ENCODE results near the gene ZNF276. TPM values are rescaled to one million over a fixed set of nuclear protein-coding genes. Genes with fewer than 3 reads are reported as not detected.
A peak's percentile ranks its signal among the peaks of the same experiment; 100 is the strongest.
"Not testable (repeated sequence)": the region's sequence is repeated elsewhere in the genome, so short reads cannot be mapped to it uniquely, and the experiment has no call there.

The ZNF276 gene
- polyA plus RNA-seq, 6 donors from 2014 or later, result 0.22 to 32.6 (median 8.3) TPM

- DNase-seq (no peak), ATAC-seq (ENCODE audit: low read depth in 2 of 2) (no peak)
- Mint-ChIP-seq H3K9me3 (no peaks in the 10 kb centered on the region), H3K27me3 (no peaks in the 10 kb centered on the region), H3K4me3 (no peak overlapping the region), H3K4me1 (no peaks in the 10 kb centered on the region), H3K27ac (peak overlapping the region in 1 of 6 donors; percentile 37), H3K36me3 (no peaks in the 10 kb centered on the region)
Measured at GRCh38 chr16:89775223-89775622, 53.9 kb downstream of the ZNF276 start.

GRCh38 chr16:89778211-89778610 lies 56.9 kb downstream of the ZNF276 start:
- not testable (repeated sequence) for H3K9me3 Mint-ChIP-seq; H3K36me3 Mint-ChIP-seq; ATAC-seq (ENCODE audit: low read depth in 2 of 2); H3K4me3 Mint-ChIP-seq; H3K27ac Mint-ChIP-seq; H3K27me3 Mint-ChIP-seq; DNase-seq; H3K4me1 Mint-ChIP-seq

GRCh38 chr16:89779231-89779908 lies 58.0 kb downstream of the ZNF276 start:
- Mint-ChIP-seq H3K27ac (peak overlapping the region in 1 of 6 donors; percentile 22), H3K4me1 (no peaks in the 10 kb centered on the region), H3K36me3 (peaks cover 0 to under 1% of the 10 kb centered on the region in 2 donors), H3K27me3 (no peaks in the 10 kb centered on the region), H3K4me3 (no peak overlapping the region), H3K9me3 (no peaks in the 10 kb centered on the region)
- ATAC-seq (ENCODE audit: low read depth in 2 of 2) (no peak), DNase-seq (no peak)

GRCh38 chr16:89779909-89780305 lies 58.6 kb downstream of the ZNF276 start:
- H3K4me1 Mint-ChIP-seq, result no peaks in the 10 kb centered on the region
- DNase-seq (no peak), ATAC-seq (ENCODE audit: low read depth in 2 of 2) (no peak)
- no peaks in the 10 kb centered on the region for H3K27me3 Mint-ChIP-seq
- no peak overlapping the region for H3K4me3 Mint-ChIP-seq
- no peaks in the 10 kb centered on the region for H3K9me3 Mint-ChIP-seq
- peak overlapping the region in 1 of 6 donors; percentile 82 for H3K27ac Mint-ChIP-seq
- peaks cover 0 to 5% of the 10 kb centered on the region in 2 donors for H3K36me3 Mint-ChIP-seq

GRCh38 chr16:89782489-89782888 lies 61.2 kb downstream of the ZNF276 start:
- H3K4me1 Mint-ChIP-seq, result peaks cover 0 to 3% (median 0%) of the 10 kb centered on the region in 3 donors
- ATAC-seq (ENCODE audit: low read depth in 2 of 2), result no peak
- no peaks in the 10 kb centered on the region for H3K9me3 Mint-ChIP-seq

GRCh38 chr16:89783952-89784351 lies 62.6 kb downstream of the ZNF276 start:
- H3K4me1 Mint-ChIP-seq, result not testable (repeated sequence)

More at GRCh38 chr16:89782489-89782888, 61.2 kb downstream of the ZNF276 start:
- Mint-ChIP-seq H3K36me3 (peaks cover 0 to 5% of the 10 kb centered on the region in 2 donors), H3K4me3 (peak overlapping the region in 1 of 8 donors; percentile 47), H3K27me3 (no peaks in the 10 kb centered on the region), H3K27ac (peak overlapping the region in 1 of 6 donors; percentile 79)
- DNase-seq, result no peak

GRCh38 chr16:89784406-89784805 lies 63.1 kb downstream of the ZNF276 start:
- DNase-seq (no peak), ATAC-seq (ENCODE audit: low read depth in 2 of 2) (no peak)
- Mint-ChIP-seq H3K27me3 (no peaks in the 10 kb centered on the region), H3K4me3 (no peak overlapping the region), H3K9me3 (no peaks in the 10 kb centered on the region), H3K4me1 (peaks cover 0 to 3% (median 0%) of the 10 kb centered on the region in 3 donors), H3K27ac (no peak overlapping the region), H3K36me3 (peaks cover 0 to 5% of the 10 kb centered on the region in 2 donors)

More at GRCh38 chr16:89783952-89784351, 62.6 kb downstream of the ZNF276 start:
- H3K4me3 Mint-ChIP-seq; H3K27me3 Mint-ChIP-seq; H3K27ac Mint-ChIP-seq; H3K36me3 Mint-ChIP-seq; H3K9me3 Mint-ChIP-seq; DNase-seq; ATAC-seq (ENCODE audit: low read depth in 2 of 2): not testable (repeated sequence)

GRCh38 chr16:89785523-89786155 lies 64.3 kb downstream of the ZNF276 start:
- H3K9me3 Mint-ChIP-seq, result no peaks in the 10 kb centered on the region
- no peak for ATAC-seq (ENCODE audit: low read depth in 2 of 2)
- H3K36me3 Mint-ChIP-seq, result peaks cover 0 to 5% of the 10 kb centered on the region in 2 donors
- H3K27ac Mint-ChIP-seq, result peak overlapping the region in 2 of 6 donors; percentile 11 to 49
- no peak overlapping the region for H3K4me3 Mint-ChIP-seq
- DNase-seq, result no peak
- H3K27me3 Mint-ChIP-seq, result no peaks in the 10 kb centered on the region
- peaks cover 0 to 3% (median 0%) of the 10 kb centered on the region in 3 donors for H3K4me1 Mint-ChIP-seq

GRCh38 chr16:89786474-89787364 lies 65.4 kb downstream of the ZNF276 start:
- DNase-seq (no peak), ATAC-seq (ENCODE audit: low read depth in 2 of 2) (no peak)
- H3K9me3 Mint-ChIP-seq, result no peaks in the 10 kb centered on the region
- H3K36me3 Mint-ChIP-seq, result peaks cover 0 to 5% of the 10 kb centered on the region in 2 donors
- no peaks in the 10 kb centered on the region for H3K27me3 Mint-ChIP-seq
- H3K27ac Mint-ChIP-seq, result no peak overlapping the region
- peaks cover 0 to 3% (median 0%) of the 10 kb centered on the region in 3 donors for H3K4me1 Mint-ChIP-seq
- no peak overlapping the region for H3K4me3 Mint-ChIP-seq

GRCh38 chr16:89787365-89787805 lies 66.0 kb downstream of the ZNF276 start:
- Mint-ChIP-seq H3K9me3 (no peaks in the 10 kb centered on the region), H3K4me1 (peaks cover 0 to 4% (median 3%) of the 10 kb centered on the region in 3 donors), H3K36me3 (peaks cover 0 to 5% of the 10 kb centered on the region in 2 donors), H3K4me3 (peak overlapping the region in 1 of 8 donors; percentile 30), H3K27ac (no peak overlapping the region), H3K27me3 (no peaks in the 10 kb centered on the region)
- DNase-seq (no peak), ATAC-seq (ENCODE audit: low read depth in 2 of 2) (no peak)

Other genes starting within 250 kb of the ZNF276 start
- 10 to 100 TPM in 3 of 6 donors, 1 to 10 TPM in 2, under 1 TPM in 1; 0.78 to 24.8 (median 10.1) TPM for gene ANKRD11, start 231.0 kb upstream of the ZNF276 start, polyA plus RNA-seq (ENCODE audit: low read depth in 6 of 6)
- gene SPG7, start 213.1 kb upstream of the ZNF276 start, polyA plus RNA-seq (ENCODE audit: low read depth in 6 of 6), result 10 to 100 TPM; 34.8 to 54.1 (median 40.0) TPM
- gene RPL13, start 160.9 kb upstream of the ZNF276 start, polyA plus RNA-seq (ENCODE audit: low read depth in 6 of 6), result 1,000 to 10,000 TPM; 3,620 to 5,980 (median 5,028) TPM
- not detected for gene CPNE7, start 145.8 kb upstream of the ZNF276 start, polyA plus RNA-seq (ENCODE audit: low read depth in 6 of 6)
- not detected for gene DPEP1, start 107.9 kb upstream of the ZNF276 start, polyA plus RNA-seq (ENCODE audit: low read depth in 6 of 6)
- gene CHMP1A, start 63.8 kb upstream of the ZNF276 start, polyA plus RNA-seq (ENCODE audit: low read depth in 6 of 6), result 10 to 100 TPM; 63.0 to 91.4 (median 73.5) TPM
- 1 to 10 TPM in 5 of 6 donors, not detected in 1; 1.5 to 3.2 (median 2.5) TPM for gene SPATA33, start 63.7 kb upstream of the ZNF276 start, polyA plus RNA-seq (ENCODE audit: low read depth in 6 of 6)
- 10 to 100 TPM; 16.7 to 27.7 (median 19.6) TPM for gene CDK10, start 34.8 kb upstream of the ZNF276 start, polyA plus RNA-seq (ENCODE audit: low read depth in 6 of 6)
- 10 to 100 TPM in 1 of 6 donors, 1 to 10 TPM in 5; 5.9 to 18.8 (median 8.6) TPM for gene SPATA2L, start 19.8 kb upstream of the ZNF276 start, polyA plus RNA-seq (ENCODE audit: low read depth in 6 of 6)
- under 1 TPM in 5 of 6 donors, not detected in 1; 0.14 to 0.88 (median 0.51) TPM for gene VPS9D1, start 639 bp upstream of the ZNF276 start, polyA plus RNA-seq (ENCODE audit: low read depth in 6 of 6)
- gene FANCA, start 95.1 kb downstream of the ZNF276 start, polyA plus RNA-seq (ENCODE audit: low read depth in 6 of 6), result 10 to 100 TPM; 11.7 to 30.5 (median 17.4) TPM
- under 1 TPM in 3 of 6 donors, not detected in 3; 0.09 to 0.57 (median 0.20) TPM for gene SPIRE2, start 106.9 kb downstream of the ZNF276 start, polyA plus RNA-seq (ENCODE audit: low read depth in 6 of 6)
- 100 to 1,000 TPM in 5 of 6 donors, 10 to 100 TPM in 1; 88.4 to 135 (median 108) TPM for gene TCF25, start 152.1 kb downstream of the ZNF276 start, polyA plus RNA-seq (ENCODE audit: low read depth in 6 of 6)
- gene MC1R, start 197.3 kb downstream of the ZNF276 start, polyA plus RNA-seq (ENCODE audit: low read depth in 6 of 6), result under 1 TPM in 5 of 6 donors, not detected in 1; 0.12 to 0.62 (median 0.48) TPM
- gene TUBB3, start 201.8 kb downstream of the ZNF276 start, polyA plus RNA-seq (ENCODE audit: low read depth in 6 of 6), result 10 to 100 TPM in 1 of 6 donors, 1 to 10 TPM in 4, under 1 TPM in 1; 0.99 to 12.2 (median 5.0) TPM
- 100 to 1,000 TPM in 4 of 6 donors, 10 to 100 TPM in 2; 66.9 to 126 (median 105) TPM for gene DEF8, start 227.2 kb downstream of the ZNF276 start, polyA plus RNA-seq (ENCODE audit: low read depth in 6 of 6)